HEK293 (cell line): ENCODE data around the gene RAB5A.

Source experiments
- OSR2 ChIP-seq: fragments of 450-650 bp; formaldehyde crosslinking; IDR thresholded peaks from 2 replicates; pipeline ENCODE4 v1.5.1; 2016; ENCODE audit warnings: missing biosample characterization, missing genetic modification characterization
- ZBTB11 ChIP-seq: fragments of 450-650 bp; formaldehyde crosslinking; conservative IDR thresholded peaks from 2 replicates; pipeline ENCODE4 v1.5.1; 2016; ENCODE audit warnings: low read depth, missing biosample characterization, missing genetic modification characterization
- ZNF211 ChIP-seq: fragments of 450-650 bp; formaldehyde crosslinking; IDR thresholded peaks from 2 replicates; pipeline ENCODE4 v1.5.1; 2016; ENCODE audit warnings: low read depth, missing biosample characterization, missing genetic modification characterization
- ZNF416 ChIP-seq: fragments of 450-650 bp; formaldehyde crosslinking; IDR thresholded peaks from 2 replicates; pipeline ENCODE4 v1.5.1; 2016; ENCODE audit warnings: missing biosample characterization, missing genetic modification characterization
- ZNF600 ChIP-seq: fragments of 450-650 bp; formaldehyde crosslinking; IDR thresholded peaks from 2 replicates; pipeline ENCODE4 v1.5.1; 2016; ENCODE audit warnings: missing biosample characterization, missing genetic modification characterization
- TF ChIP-seq, protein P1 (sequence below): fragments of 450-650 bp; formaldehyde crosslinking; IDR thresholded peaks from 2 replicates; pipeline ENCODE4 v1.5.1; 2016; ENCODE audit warnings: missing biosample characterization, missing genetic modification characterization

- TF ChIP-seq, protein P1, sequence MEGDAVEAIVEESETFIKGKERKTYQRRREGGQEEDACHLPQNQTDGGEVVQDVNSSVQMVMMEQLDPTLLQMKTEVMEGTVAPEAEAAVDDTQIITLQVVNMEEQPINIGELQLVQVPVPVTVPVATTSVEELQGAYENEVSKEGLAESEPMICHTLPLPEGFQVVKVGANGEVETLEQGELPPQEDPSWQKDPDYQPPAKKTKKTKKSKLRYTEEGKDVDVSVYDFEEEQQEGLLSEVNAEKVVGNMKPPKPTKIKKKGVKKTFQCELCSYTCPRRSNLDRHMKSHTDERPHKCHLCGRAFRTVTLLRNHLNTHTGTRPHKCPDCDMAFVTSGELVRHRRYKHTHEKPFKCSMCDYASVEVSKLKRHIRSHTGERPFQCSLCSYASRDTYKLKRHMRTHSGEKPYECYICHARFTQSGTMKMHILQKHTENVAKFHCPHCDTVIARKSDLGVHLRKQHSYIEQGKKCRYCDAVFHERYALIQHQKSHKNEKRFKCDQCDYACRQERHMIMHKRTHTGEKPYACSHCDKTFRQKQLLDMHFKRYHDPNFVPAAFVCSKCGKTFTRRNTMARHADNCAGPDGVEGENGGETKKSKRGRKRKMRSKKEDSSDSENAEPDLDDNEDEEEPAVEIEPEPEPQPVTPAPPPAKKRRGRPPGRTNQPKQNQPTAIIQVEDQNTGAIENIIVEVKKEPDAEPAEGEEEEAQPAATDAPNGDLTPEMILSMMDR (tag by site-specific recombination), result no peak
- TF ChIP-seq OSR2 (no peak), ZNF211 (tag by site-specific recombination) (no peak), ZNF600 (tag by site-specific recombination) (no peak), ZNF416 (tag by site-specific recombination) (no peak), ZBTB11 (tag by site-specific recombination) (no peak)
Measured at GRCh38 chr3:19907523-19907922, 39.4 kb upstream of the RAB5A start.
